ENCODE results near the gene IREB2. TPM values are rescaled to one million over a fixed set of nuclear protein-coding genes. Genes with fewer than 3 reads are reported as not detected.
A peak's percentile ranks its signal among the peaks of the same experiment; 100 is the strongest.

Gene IREB2
- total RNA-seq, 4 donors from 2014 or later = 20.1 to 71.7 (median 40.7) TPM

GRCh38 chr15:78393137-78393536, 44.9 kb upstream of the IREB2 start:
- WGBS, 2 donors (ENCODE audit: low coverage in 1 of 2) = 42 to 43% methylated on average over 1 of the region's 1 CpG
- intact Hi-C loops (cut with DNase I; ENCODE audit: low total_unique reads) = no loop called here
- no peaks in the 10 kb centered on the region for H3K36me3 ChIP-seq
- peaks cover 0 to 18% (median 9%) of the 10 kb centered on the region in 4 donors for H3K4me1 ChIP-seq
- no peaks in the 10 kb centered on the region for H3K9me3 ChIP-seq
- H3K4me3 ChIP-seq = no peak overlapping the region
- in situ Hi-C loops (cut with MboI; ENCODE audit: low pct_ligation_motif_present in 1 of 4, low pct_unique_long_range_greater_than_20kb in 1 of 4, low sequenced_read_pairs in 3 of 4) = no loop called here
- DNase-seq = no peak
- TF ChIP-seq CTCF (IDR thresholded peaks at IDR 0.05) (no peak), POLR2AphosphoS5 (IDR thresholded peaks at IDR 0.05) (no peak), POLR2A (IDR thresholded peaks at IDR 0.05) (no peak), EP300 (IDR thresholded peaks at IDR 0.05; ENCODE audit: low read depth) (no peak)
- H3K27me3 ChIP-seq = no peaks in the 10 kb centered on the region
- H3K27ac ChIP-seq = no peak overlapping the region

GRCh38 chr15:78394026-78394425, 44.0 kb upstream of the IREB2 start:
- H3K4me1 ChIP-seq = peaks cover 0 to 18% (median 9%) of the 10 kb centered on the region in 4 donors
- no peak overlapping the region for H3K4me3 ChIP-seq
- 67 to 79% methylated on average over 3 of the region's 3 CpGs for WGBS, 2 donors (ENCODE audit: low coverage in 1 of 2)
- TF ChIP-seq EP300 (IDR thresholded peaks at IDR 0.05; ENCODE audit: low read depth) (no peak), POLR2AphosphoS5 (IDR thresholded peaks at IDR 0.05) (no peak), POLR2A (IDR thresholded peaks at IDR 0.05) (no peak), CTCF (IDR thresholded peaks at IDR 0.05) (no peak)
- no peak for DNase-seq
- no peaks in the 10 kb centered on the region for H3K36me3 ChIP-seq
- in situ Hi-C loops (cut with MboI; ENCODE audit: low pct_ligation_motif_present in 1 of 4, low pct_unique_long_range_greater_than_20kb in 1 of 4, low sequenced_read_pairs in 3 of 4) = no loop called here
- intact Hi-C loops (cut with DNase I; ENCODE audit: low total_unique reads) = no loop called here
- H3K9me3 ChIP-seq = no peaks in the 10 kb centered on the region
- H3K27me3 ChIP-seq = no peaks in the 10 kb centered on the region
- H3K27ac ChIP-seq = no peak overlapping the region

GRCh38 chr15:78394981-78395616, 42.9 kb upstream of the IREB2 start:
- intact Hi-C loops (cut with DNase I; ENCODE audit: low total_unique reads) = no loop called here
- Histone ChIP-seq H3K27me3 (no peaks in the 10 kb centered on the region), H3K9me3 (no peaks in the 10 kb centered on the region), H3K4me3 (no peak overlapping the region), H3K27ac (no peak overlapping the region), H3K4me1 (peaks cover 0 to 18% (median 9%) of the 10 kb centered on the region in 4 donors), H3K36me3 (no peaks in the 10 kb centered on the region)
- 78 to 89% methylated on average over 4 to 13 of the region's 13 CpGs for WGBS, 2 donors (ENCODE audit: low coverage in 1 of 2)
- DNase-seq = no peak
- in situ Hi-C loops (cut with MboI; ENCODE audit: low pct_ligation_motif_present in 1 of 4, low pct_unique_long_range_greater_than_20kb in 1 of 4, low sequenced_read_pairs in 3 of 4) = no loop called here
- no peak for TF ChIP-seq POLR2A (IDR thresholded peaks at IDR 0.05)
- no peak for TF ChIP-seq POLR2AphosphoS5 (IDR thresholded peaks at IDR 0.05)
- TF ChIP-seq EP300 (IDR thresholded peaks at IDR 0.05; ENCODE audit: low read depth) = no peak
- no peak for TF ChIP-seq CTCF (IDR thresholded peaks at IDR 0.05)

GRCh38 chr15:78396186-78396814, 41.7 kb upstream of the IREB2 start:
- intact Hi-C loops (cut with DNase I; ENCODE audit: low total_unique reads) = no loop called here
- no peak for DNase-seq

More at GRCh38 chr15:78396186-78396814, 41.7 kb upstream of the IREB2 start:
- in situ Hi-C loops (cut with MboI; ENCODE audit: low pct_ligation_motif_present in 1 of 4, low pct_unique_long_range_greater_than_20kb in 1 of 4, low sequenced_read_pairs in 3 of 4) = no loop called here
- TF ChIP-seq POLR2A (IDR thresholded peaks at IDR 0.05) (no peak), EP300 (IDR thresholded peaks at IDR 0.05; ENCODE audit: low read depth) (no peak)
- Histone ChIP-seq H3K4me1 (peaks cover 0 to 18% (median 9%) of the 10 kb centered on the region in 4 donors), H3K9me3 (no peaks in the 10 kb centered on the region), H3K4me3 (no peak overlapping the region), H3K27me3 (no peaks in the 10 kb centered on the region), H3K36me3 (no peaks in the 10 kb centered on the region), H3K27ac (peak overlapping the region in 1 of 4 donors; percentile 19)
- 80 to 90% methylated on average over 3 to 9 of the region's 9 CpGs for WGBS, 2 donors (ENCODE audit: low coverage in 1 of 2)
